HEK293 (cell line): ENCODE data around the gene SPRN.
A peak's percentile ranks its signal among the peaks of the same experiment; 100 is the strongest.

Source experiments
- CTCF ChIA-PET: fragments of 350-600 bp; formaldehyde crosslinking; extraction: SDS; loops from one replicate; lab custom pipeline; 2021; ENCODE audit warnings: antibody characterized with exemption; lab: Yijun Ruan, JAX
- POLR2A ChIA-PET: fragments of 300-600 bp; formaldehyde crosslinking; extraction: SDS; loops from one replicate; lab custom pipeline; 2020; ENCODE audit warnings: antibody characterized with exemption, inconsistent platforms; lab: Yijun Ruan, JAX
- H3K27ac ChIP-seq: fragments of 200-500 bp; sonication (Bioruptor generic); 2 replicates; pipeline ENCODE4 v1.5.1; 2014; ENCODE audit warnings: low read depth, low read length, control low read depth, inconsistent platforms; ENCODE audit errors: extremely low read depth
- H3K36me3 ChIP-seq, 2 experiments: fragments of 200-500 bp in 1 of 2; sonication (Bioruptor generic) in 1 of 2; 1 replicate in 1 of 2; 2 replicates in 1 of 2; pipeline ENCODE4 v1.5.1; 2014 to 2017; ENCODE audit warnings: inconsistent platforms in 2 of 2, low read length in 2 of 2; ENCODE audit not compliant: control insufficient read depth in 2 of 2, insufficient read depth in 1 of 2
- H3K4me1 ChIP-seq: fragments of 200-500 bp; sonication (Bioruptor generic); 2 replicates; pipeline ENCODE4 v1.5.1; 2014; ENCODE audit warnings: mild to moderate bottlenecking, low read length, inconsistent platforms; ENCODE audit not compliant: control insufficient read depth, insufficient read depth
- H3K4me3 ChIP-seq: 2 replicates; pipeline ENCODE4 v1.5.1; 2011; ENCODE audit warnings: low read depth, mild to moderate bottlenecking, control low read depth, low read length, moderate library complexity
- H3K9me3 ChIP-seq: fragments of 200-500 bp; sonication (Bioruptor generic); 2 replicates; pipeline ENCODE4 v1.5.1; 2014; ENCODE audit warnings: low read depth, low read length, inconsistent platforms; ENCODE audit not compliant: control insufficient read depth, insufficient read depth
- GLIS1 ChIP-seq: fragments of 450-650 bp; formaldehyde crosslinking; IDR thresholded peaks from 2 replicates; pipeline ENCODE4 v1.5.1; 2016; ENCODE audit warnings: missing biosample characterization, missing genetic modification characterization
- KLF16 ChIP-seq: fragments of 450-650 bp; formaldehyde crosslinking; IDR thresholded peaks from 2 replicates; pipeline ENCODE4 v1.5.1; 2017; ENCODE audit warnings: missing biosample characterization, missing genetic modification characterization
- KLF8 ChIP-seq: fragments of 450-650 bp; formaldehyde crosslinking; IDR thresholded peaks from 2 replicates; pipeline ENCODE4 v1.5.1; 2016; ENCODE audit warnings: missing biosample characterization, missing genetic modification characterization
- PBX3 ChIP-seq: sonication (generic); formaldehyde crosslinking; IDR thresholded peaks from 2 replicates; pipeline ENCODE4 v1.8.1; 2022; ENCODE audit warnings: mild to moderate bottlenecking, moderate library complexity, missing genetic modification reagents
- REPIN1 ChIP-seq: fragments of 450-650 bp; formaldehyde crosslinking; IDR thresholded peaks from 2 replicates; pipeline ENCODE4 v1.5.1; 2017; ENCODE audit warnings: missing biosample characterization, missing genetic modification characterization, low read depth
- SCRT1 ChIP-seq: fragments of 450-650 bp; formaldehyde crosslinking; IDR thresholded peaks from 2 replicates; pipeline ENCODE4 v1.5.1; 2016; ENCODE audit warnings: missing biosample characterization, missing genetic modification characterization, borderline replicate concordance
- YY1 ChIP-seq: fragments of 450-650 bp; formaldehyde crosslinking; IDR thresholded peaks from 2 replicates; pipeline ENCODE4 v1.5.1; 2018; ENCODE audit warnings: missing biosample characterization, missing genetic modification characterization
- ZBTB6 ChIP-seq: fragments of 450-650 bp; formaldehyde crosslinking; IDR thresholded peaks from 2 replicates; pipeline ENCODE4 v1.5.1; 2017; ENCODE audit warnings: missing biosample characterization, missing genetic modification characterization
- ZEB2 ChIP-seq: fragments of 450-650 bp; formaldehyde crosslinking; IDR thresholded peaks from 2 replicates; pipeline ENCODE4 v1.5.1; 2016; ENCODE audit warnings: missing biosample characterization, missing genetic modification characterization
- ZFP69B ChIP-seq: fragments of 450-650 bp; formaldehyde crosslinking; IDR thresholded peaks from 2 replicates; pipeline ENCODE4 v1.5.1; 2016; ENCODE audit warnings: missing biosample characterization, missing genetic modification characterization
- ZNF132 ChIP-seq: fragments of 450-650 bp; formaldehyde crosslinking; IDR thresholded peaks from 2 replicates; pipeline ENCODE4 v1.5.1; 2017; ENCODE audit warnings: missing biosample characterization, missing genetic modification characterization, borderline replicate concordance
- ZNF138 ChIP-seq: fragments of 450-650 bp; formaldehyde crosslinking; IDR thresholded peaks from 2 replicates; pipeline ENCODE4 v1.5.1; 2016; ENCODE audit warnings: missing biosample characterization, missing genetic modification characterization, borderline replicate concordance
- ZNF2 ChIP-seq: fragments of 450-650 bp; formaldehyde crosslinking; IDR thresholded peaks from 2 replicates; pipeline ENCODE4 v1.5.1; 2016; ENCODE audit warnings: missing biosample characterization, missing genetic modification characterization
- ZNF311 ChIP-seq: fragments of 450-650 bp; formaldehyde crosslinking; IDR thresholded peaks from 2 replicates; pipeline ENCODE4 v1.5.1; 2017; ENCODE audit warnings: missing biosample characterization, missing genetic modification characterization, borderline replicate concordance
- ZNF580 ChIP-seq: fragments of 450-650 bp; formaldehyde crosslinking; IDR thresholded peaks from 2 replicates; pipeline ENCODE4 v1.5.1; 2016; ENCODE audit warnings: missing biosample characterization, missing genetic modification characterization
- ZNF645 ChIP-seq: fragments of 450-650 bp; formaldehyde crosslinking; IDR thresholded peaks from 2 replicates; pipeline ENCODE4; 2016; ENCODE audit warnings: missing biosample characterization, missing genetic modification characterization
- ZNF692 ChIP-seq: fragments of 450-650 bp; formaldehyde crosslinking; IDR thresholded peaks from 2 replicates; pipeline ENCODE4 v1.5.1; 2016; ENCODE audit warnings: missing biosample characterization, missing genetic modification characterization
- ZSCAN16 ChIP-seq: fragments of 450-650 bp; formaldehyde crosslinking; IDR thresholded peaks from 2 replicates; pipeline ENCODE4 v1.5.1; 2016; ENCODE audit warnings: missing biosample characterization, missing genetic modification characterization

The SPRN gene

GRCh38 chr10:133442967-133443924 lies 18.8 kb upstream of the SPRN start:
- CTCF ChIA-PET: no interaction called here
- H3K27ac ChIP-seq: no peak overlapping the region
- no peak overlapping the region for H3K4me3 ChIP-seq
- POLR2A ChIA-PET: no interaction called here
- H3K9me3 ChIP-seq: no peaks in the 10 kb centered on the region
- TF ChIP-seq SCRT1 (tag by site-specific recombination): peak; percentile 81
- TF ChIP-seq KLF8 (tag by site-specific recombination): no peak
- TF ChIP-seq ZFP69B (tag by site-specific recombination): no peak
- TF ChIP-seq ZEB2 (tag by site-specific recombination): peak; percentile 94; the same call in 1 of the 2 replicates
- no peak for TF ChIP-seq ZNF645
- no peaks in the 10 kb centered on the region for H3K4me1 ChIP-seq
- peaks cover 0 to 7% of the 10 kb centered on the region in 2 experiments; a peak in 1 of 3 replicates for H3K36me3 ChIP-seq

GRCh38 chr10:133442191-133442966 lies 18.0 kb upstream of the SPRN start:
- CTCF ChIA-PET: interaction anchor here (0.5 kb wide), 1 partner anchor 16 kb away, joined by 4 read pairs; no protein-coding TSS in a partner anchor

More at GRCh38 chr10:133442191-133442966, 18.0 kb upstream of the SPRN start:
- TF ChIP-seq ZNF2 (no peak), ZNF692 (tag by site-specific recombination) (no peak), ZSCAN16 (tag by site-specific recombination) (no peak), ZNF311 (tag by site-specific recombination) (no peak), ZNF132 (tag by site-specific recombination) (no peak), SCRT1 (tag by site-specific recombination) (no peak), KLF16 (no peak), ZBTB6 (tag by site-specific recombination) (no peak), GLIS1 (tag by site-specific recombination) (no peak), ZNF580 (no peak), YY1 (tag by site-specific recombination) (no peak), REPIN1 (tag by site-specific recombination) (no peak), ZNF138 (tag by site-specific recombination) (no peak), PBX3 (CRISPR knock-in tag) (no peak)
- Histone ChIP-seq H3K4me1 (no peaks in the 10 kb centered on the region), H3K9me3 (no peaks in the 10 kb centered on the region), H3K27ac (no peak overlapping the region), H3K36me3 (peaks cover 0 to 7% of the 10 kb centered on the region in 2 experiments; a peak in 1 of 3 replicates), H3K4me3 (no peak overlapping the region)
- POLR2A ChIA-PET: no interaction called here
